Caco-2 (cell line): Measurements from ENCODE around the gene GPT2. TPM values are rescaled to one million over a fixed set of nuclear protein-coding genes. Genes with fewer than 3 reads are reported as not detected.

Source experiments
- BruUV-seq: library from RNA; stranded (reverse); fragments of 400-500 nt; replicated peaks from 2 replicates; lab custom pipeline; 2021; lab: Mats Ljungman, UMichigan
- CTCF ChIA-PET: fragments of 300-600 bp; sonication (Branson Sonifier 250); formaldehyde crosslinking; loops from one replicate; lab custom pipeline; 2022; ENCODE audit warnings: antibody characterized with exemption; lab: Charles Lee
- POLR2A ChIA-PET: fragments of 300-600 bp; sonication (Branson Sonifier 250); formaldehyde crosslinking; loops from one replicate; lab custom pipeline; 2022; ENCODE audit warnings: antibody characterized with exemption; lab: Charles Lee
- DNase-seq, 2 experiments: peaks; one replicate each; pipeline versions ENCODE4 v3.0.0 to v3.0.0-alpha.2; 2020 to 2022
- H3K27me3 ChIP-seq: replicated peaks from 2 replicates; pipeline ENCODE4 v1.6.0; 2011; ENCODE audit warnings: low read length; ENCODE audit not compliant: control insufficient read depth, insufficient read depth
- H3K36me3 ChIP-seq: 2 replicates; pipeline ENCODE4 v1.5.1; 2011; ENCODE audit warnings: low read length; ENCODE audit not compliant: control insufficient read depth, insufficient read depth
- H3K4me1 ChIP-seq: fragments of 250-450 bp; sonication (Bioruptor Pico); 2 replicates; pipeline ENCODE4 v1.5.1; 2020; ENCODE audit warnings: mild to moderate bottlenecking
- H3K4me3 ChIP-seq: 2 replicates; pipeline ENCODE4 v1.5.1; 2011; ENCODE audit warnings: low read depth, mild to moderate bottlenecking, control low read depth, low read length
- H3K9me3 ChIP-seq: fragments of 250-450 bp; sonication (Bioruptor Pico); 2 replicates; pipeline ENCODE4 v1.5.1; 2020; ENCODE audit warnings: mild to moderate bottlenecking, moderate library complexity
- H3K27ac Mint-ChIP-seq: one replicate; pipeline ENCODE4 v1.8.0; 2022; ENCODE audit warnings: mixed read lengths; ENCODE audit not compliant: unreplicated experiment
- H3K27me3 Mint-ChIP-seq: one replicate; pipeline ENCODE4 v1.8.0; 2022; ENCODE audit warnings: mixed read lengths; ENCODE audit not compliant: insufficient read depth, unreplicated experiment
- H3K36me3 Mint-ChIP-seq: one replicate; pipeline ENCODE4 v1.8.0; 2022; ENCODE audit warnings: mild to moderate bottlenecking, mixed read lengths; ENCODE audit not compliant: insufficient read depth, unreplicated experiment
- H3K4me1 Mint-ChIP-seq: one replicate; pipeline ENCODE4 v1.8.0; 2022; ENCODE audit warnings: low read depth, mixed read lengths; ENCODE audit not compliant: unreplicated experiment
- H3K4me3 Mint-ChIP-seq: one replicate; pipeline ENCODE4 v1.8.0; 2022; ENCODE audit warnings: mild to moderate bottlenecking, moderate library complexity, mixed read lengths; ENCODE audit not compliant: unreplicated experiment
- H3K9me3 Mint-ChIP-seq: one replicate; pipeline ENCODE4 v1.8.0; 2022; ENCODE audit warnings: mixed read lengths; ENCODE audit not compliant: unreplicated experiment
- CTCF ChIP-seq, 2 experiments: fragments of 200-600 bp in 1 of 2; IDR thresholded peaks; 1 replicate in 1 of 2; 2 replicates in 1 of 2; pipeline versions ENCODE4 v1.5.1 to v1.8.0; 2011 to 2022; ENCODE audit warnings: antibody characterized with exemption in 1 of 2, control low read depth in 1 of 2, inconsistent platforms in 1 of 2, low read depth in 1 of 2, low read length in 1 of 2, mild to moderate bottlenecking in 1 of 2, moderate library complexity in 1 of 2; ENCODE audit not compliant: insufficient read depth in 1 of 2, severe bottlenecking in 1 of 2, unreplicated experiment in 1 of 2
- intact Hi-C: fragments of 100-400 bp; cut with micrococcal nuclease; formaldehyde crosslinking; loops from one replicate; pipeline ENCODE4 v1.10.0; 2022; ENCODE audit not compliant: unreplicated experiment
- total RNA-seq: library from RNA; stranded (reverse); gene quantifications from 2 replicates; pipeline ENCODE4 v1.2.3, GENCODE V29; 2022

The GPT2 gene
- total RNA-seq, 1 experiment from 2014 or later: 128 TPM

- H3K27me3 Mint-ChIP-seq: no peaks in the 10 kb centered on the region
Observed at GRCh38 chr16:46962629-46963028, 78.5 kb downstream of the GPT2 start.

GRCh38 chr16:46968063-46968435 is 83.9 kb downstream of the GPT2 start:
- Mint-ChIP-seq H3K36me3 (peaks cover 81% of the 10 kb centered on the region), H3K27me3 (no peaks in the 10 kb centered on the region), H3K27ac (no peak overlapping the region), H3K4me3 (no peak overlapping the region), H3K4me1 (no peaks in the 10 kb centered on the region), H3K9me3 (no peaks in the 10 kb centered on the region)
- no TSS peak for BruUV-seq
- no peak for TF ChIP-seq CTCF (IDR thresholded peaks at IDR 0.05; ENCODE audit: insufficient read depth in 1 of 2, low read depth in 1 of 2, low read length in 1 of 2, severe bottlenecking in 1 of 2, unreplicated experiment in 1 of 2)
- Histone ChIP-seq H3K36me3 (no peaks in the 10 kb centered on the region; the same call in 1 of the 2 replicates), H3K4me3 (no peak overlapping the region), H3K27me3 (no peaks in the 10 kb centered on the region), H3K9me3 (no peaks in the 10 kb centered on the region), H3K4me1 (peaks cover 5% of the 10 kb centered on the region)
- DNase-seq: no peak
- intact Hi-C loops: no loop called here
- POLR2A ChIA-PET: no interaction called here
- CTCF ChIA-PET: no interaction called here

More at GRCh38 chr16:46962629-46963028, 78.5 kb downstream of the GPT2 start:
- H3K4me3 ChIP-seq: no peak overlapping the region
- peaks cover 4% of the 10 kb centered on the region for H3K4me1 Mint-ChIP-seq
- peaks cover 6% of the 10 kb centered on the region for H3K4me1 ChIP-seq
- BruUV-seq: no TSS peak
- intact Hi-C loops: no loop called here
- H3K4me3 Mint-ChIP-seq: no peak overlapping the region
- H3K27ac Mint-ChIP-seq: no peak overlapping the region
- no peaks in the 10 kb centered on the region for H3K27me3 ChIP-seq
- no peak for TF ChIP-seq CTCF (IDR thresholded peaks at IDR 0.05; ENCODE audit: insufficient read depth in 1 of 2, low read depth in 1 of 2, low read length in 1 of 2, severe bottlenecking in 1 of 2, unreplicated experiment in 1 of 2)
- no peaks in the 10 kb centered on the region; the same call in 1 of the 2 replicates for H3K36me3 ChIP-seq
- POLR2A ChIA-PET: interaction anchor here (0.6 kb wide), 1 partner anchor 11 kb away, joined by 3 read pairs; no protein-coding TSS in a partner anchor
- no peak for DNase-seq
- peaks cover 81% of the 10 kb centered on the region for H3K36me3 Mint-ChIP-seq
- CTCF ChIA-PET: no interaction called here
- no peaks in the 10 kb centered on the region for H3K9me3 Mint-ChIP-seq
- H3K9me3 ChIP-seq: no peaks in the 10 kb centered on the region

- no peak for TF ChIP-seq CTCF (IDR thresholded peaks at IDR 0.05; ENCODE audit: insufficient read depth in 1 of 2, low read depth in 1 of 2, low read length in 1 of 2, severe bottlenecking in 1 of 2, unreplicated experiment in 1 of 2)
- DNase-seq: no peak
- POLR2A ChIA-PET: no interaction called here
Observed at GRCh38 chr16:46970089-46970488, 85.9 kb downstream of the GPT2 start.

More at GRCh38 chr16:46970089-46970488, 85.9 kb downstream of the GPT2 start:
- Mint-ChIP-seq H3K36me3 (peaks cover 71% of the 10 kb centered on the region), H3K4me3 (no peak overlapping the region), H3K27me3 (no peaks in the 10 kb centered on the region), H3K27ac (no peak overlapping the region), H3K4me1 (no peaks in the 10 kb centered on the region), H3K9me3 (no peaks in the 10 kb centered on the region)
- Histone ChIP-seq H3K27me3 (no peaks in the 10 kb centered on the region), H3K4me1 (peaks cover 10% of the 10 kb centered on the region), H3K4me3 (no peak overlapping the region), H3K36me3 (no peaks in the 10 kb centered on the region; the same call in 1 of the 2 replicates), H3K9me3 (no peaks in the 10 kb centered on the region)
- CTCF ChIA-PET: no interaction called here
- intact Hi-C loops: no loop called here
- no TSS peak for BruUV-seq
